HEK293T (cell line): Measurements from ENCODE around the gene MX2.
"Not testable (repeated sequence)": the region's sequence is repeated elsewhere in the genome, so short reads cannot be mapped to it uniquely, and the experiment has no call there.

Experiments used
- CTCF ChIA-PET: fragments of 350-600 bp; formaldehyde crosslinking; extraction: SDS; loops from one replicate; lab custom pipeline; 2021; ENCODE audit warnings: antibody characterized with exemption, inconsistent platforms; lab: Yijun Ruan, JAX
- POLR2A ChIA-PET: fragments of 350-600 bp; formaldehyde crosslinking; extraction: SDS; loops from one replicate; lab custom pipeline; 2020; ENCODE audit warnings: antibody characterized with exemption, inconsistent platforms; lab: Yijun Ruan, JAX
- DNase-seq: peaks from one replicate; pipeline ENCODE4 v3.0.0; 2012; ENCODE audit warnings: mixed read lengths; ENCODE audit errors: extremely low spot score
- ARNT ChIP-seq: fragments of 450-650 bp; IDR thresholded peaks from 2 replicates; pipeline ENCODE4 v1.6.1; 2017; ENCODE audit warnings: mild to moderate bottlenecking
- BHLHE40 ChIP-seq: fragments of 450-650 bp; IDR thresholded peaks from 2 replicates; pipeline ENCODE4 v1.6.1; 2016; ENCODE audit warnings: mild to moderate bottlenecking, moderate library complexity, borderline replicate concordance
- CTBP1 ChIP-seq: fragments of 450-650 bp; IDR thresholded peaks from 2 replicates; pipeline ENCODE4 v1.6.1; 2016; ENCODE audit warnings: borderline replicate concordance
- ELF4 ChIP-seq: fragments of 450-650 bp; IDR thresholded peaks from 2 replicates; pipeline ENCODE4 v1.6.1; 2017; ENCODE audit warnings: antibody characterized with exemption
- FOXA1 ChIP-seq: fragments of 450-650 bp; IDR thresholded peaks from 2 replicates; pipeline ENCODE4 v1.6.1; 2016; ENCODE audit warnings: mild to moderate bottlenecking
- FOXK2 ChIP-seq: fragments of 450-650 bp; IDR thresholded peaks from 2 replicates; pipeline ENCODE4 v1.6.1; 2016; ENCODE audit warnings: mild to moderate bottlenecking
- FOXM1 ChIP-seq: fragments of 450-650 bp; IDR thresholded peaks from 2 replicates; pipeline ENCODE4 v1.6.1; 2017; ENCODE audit warnings: mild to moderate bottlenecking, borderline replicate concordance
- HDGF ChIP-seq: fragments of 450-650 bp; IDR thresholded peaks from 2 replicates; pipeline ENCODE4 v1.6.1; 2017; ENCODE audit warnings: antibody characterized with exemption, borderline replicate concordance
- L3MBTL2 ChIP-seq: fragments of 450-650 bp; conservative IDR thresholded peaks from 2 replicates; pipeline ENCODE4 v1.6.1; 2016; ENCODE audit warnings: mild to moderate bottlenecking
- LEF1 ChIP-seq: fragments of 450-650 bp; IDR thresholded peaks from 2 replicates; pipeline ENCODE4 v1.6.1; 2017; ENCODE audit warnings: mild to moderate bottlenecking, borderline replicate concordance
- NFRKB ChIP-seq: fragments of 450-650 bp; IDR thresholded peaks from 2 replicates; pipeline ENCODE4 v1.6.1; 2016; ENCODE audit warnings: mild to moderate bottlenecking, moderate library complexity
- SP1 ChIP-seq: fragments of 450-650 bp; IDR thresholded peaks from 2 replicates; pipeline ENCODE4 v1.6.1; 2017
- SUZ12 ChIP-seq: fragments of 450-650 bp; IDR thresholded peaks from 2 replicates; pipeline ENCODE4 v1.6.1; 2016; ENCODE audit warnings: mild to moderate bottlenecking
- TARDBP ChIP-seq: fragments of 450-650 bp; IDR thresholded peaks from 2 replicates; pipeline ENCODE4 v1.6.1; 2016
- ZNF384 ChIP-seq: fragments of 450-650 bp; IDR thresholded peaks from 2 replicates; pipeline ENCODE4 v1.6.1; 2016
- TF ChIP-seq, protein P1 (sequence below): fragments of 450-650 bp; IDR thresholded peaks from 2 replicates; pipeline ENCODE4 v1.6.1; 2016

Gene MX2

DNA sequence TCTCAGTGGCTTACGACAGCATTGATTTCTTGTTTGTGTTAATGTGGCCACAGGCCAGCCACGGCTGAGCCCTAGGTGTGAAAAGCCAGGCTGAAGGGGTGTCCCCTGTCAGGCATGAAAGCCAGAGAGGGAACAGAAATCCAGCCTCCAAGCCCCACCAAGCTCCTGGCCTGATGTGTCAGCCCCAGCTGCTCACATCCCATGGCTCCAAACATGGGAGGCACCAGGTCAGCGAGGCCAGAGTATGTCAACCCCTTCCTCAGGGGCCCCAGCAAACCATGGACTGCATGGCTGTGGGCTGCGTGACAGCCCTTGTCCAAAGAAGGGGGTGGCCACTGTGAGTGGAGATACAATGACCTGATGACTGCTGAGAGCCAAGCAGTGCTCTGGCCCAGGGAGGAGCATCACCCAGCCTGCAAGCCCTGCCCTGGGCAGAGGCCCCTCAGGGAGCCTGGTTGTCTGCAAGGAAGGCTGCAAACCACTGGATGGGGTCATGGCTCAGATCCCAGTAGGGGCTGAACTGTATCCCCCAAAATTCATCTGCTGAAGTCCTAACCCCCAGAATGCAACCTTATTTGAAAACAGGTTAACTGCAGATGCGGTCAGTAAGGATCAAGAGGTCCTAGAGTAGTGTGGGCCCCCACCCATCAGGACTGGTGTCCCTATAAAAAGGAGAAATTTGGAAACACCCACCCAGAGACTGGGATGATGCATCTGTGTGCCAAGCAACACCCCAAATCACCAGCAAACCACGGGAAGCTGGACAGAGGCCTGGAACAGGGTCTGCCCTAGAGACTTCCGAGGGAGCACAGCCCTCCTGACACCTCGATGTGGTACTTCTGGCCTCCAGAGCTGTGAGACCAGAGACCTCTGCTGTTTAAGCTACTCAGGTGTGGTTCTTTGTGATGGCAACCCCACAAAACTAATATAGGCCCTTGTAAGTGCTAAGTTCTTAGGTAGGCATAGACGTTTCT is 3.3 kb upstream of the MX2 start:
- TF ChIP-seq HDGF (no peak), ARNT (no peak)
- no peak for DNase-seq
- ChIA-PET POLR2A (no interaction called here), CTCF (interaction anchor here (0.5 kb wide), 1 partner anchor 220 kb away, joined by 3 read pairs; no protein-coding TSS in a partner anchor)

DNA sequence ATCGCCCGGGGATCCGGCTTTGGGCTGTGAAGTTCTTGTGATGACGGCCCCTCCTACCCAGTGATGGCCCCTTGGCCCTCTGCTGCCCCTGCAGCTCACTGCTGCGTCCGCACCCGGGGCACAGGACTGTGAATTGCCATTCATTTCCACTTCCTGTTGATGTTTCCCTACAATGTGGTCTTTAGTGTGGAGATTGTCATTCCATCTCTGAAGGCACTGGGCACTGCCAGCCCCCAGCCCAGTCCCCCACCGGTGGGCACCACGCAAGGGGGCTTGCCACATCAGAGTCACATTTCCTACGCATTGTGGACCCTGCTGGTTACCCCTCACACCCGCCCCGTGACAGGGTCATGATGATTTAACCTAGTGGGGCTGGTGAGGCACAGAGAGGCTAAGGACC is 2.5 kb upstream of the MX2 start:
- ChIA-PET CTCF (no interaction called here), POLR2A (no interaction called here)
- no peak for DNase-seq
- TF ChIP-seq LEF1: no peak
- TF ChIP-seq FOXA1: no peak
- no peak for TF ChIP-seq TARDBP
- no peak for TF ChIP-seq CTBP1
- no peak for TF ChIP-seq HDGF
- TF ChIP-seq, protein P1, sequence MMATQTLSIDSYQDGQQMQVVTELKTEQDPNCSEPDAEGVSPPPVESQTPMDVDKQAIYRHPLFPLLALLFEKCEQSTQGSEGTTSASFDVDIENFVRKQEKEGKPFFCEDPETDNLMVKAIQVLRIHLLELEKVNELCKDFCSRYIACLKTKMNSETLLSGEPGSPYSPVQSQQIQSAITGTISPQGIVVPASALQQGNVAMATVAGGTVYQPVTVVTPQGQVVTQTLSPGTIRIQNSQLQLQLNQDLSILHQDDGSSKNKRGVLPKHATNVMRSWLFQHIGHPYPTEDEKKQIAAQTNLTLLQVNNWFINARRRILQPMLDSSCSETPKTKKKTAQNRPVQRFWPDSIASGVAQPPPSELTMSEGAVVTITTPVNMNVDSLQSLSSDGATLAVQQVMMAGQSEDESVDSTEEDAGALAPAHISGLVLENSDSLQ: no peak
- TF ChIP-seq SUZ12: no peak
- TF ChIP-seq ELF4: no peak
- no peak for TF ChIP-seq ARNT
- no peak for TF ChIP-seq FOXM1
- no peak for TF ChIP-seq BHLHE40
- no peak for TF ChIP-seq FOXK2
- no peak for TF ChIP-seq ZNF384
- no peak for TF ChIP-seq SP1

DNA sequence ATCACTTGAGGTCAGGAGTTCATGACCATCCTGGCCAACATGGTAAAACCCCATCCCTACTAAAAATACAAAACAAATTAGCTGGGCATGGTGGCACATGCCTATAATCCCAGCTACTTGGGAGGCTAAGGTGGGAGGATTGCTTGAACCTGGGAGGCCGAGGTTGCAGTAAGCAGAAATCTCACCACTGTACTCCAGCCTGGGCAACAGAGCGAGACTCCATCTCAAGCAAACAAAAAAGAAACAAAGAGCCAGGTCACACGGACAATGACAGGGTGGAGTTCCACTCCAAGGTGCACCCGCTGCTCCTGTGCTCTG is 2.1 kb upstream of the MX2 start:
- CTCF ChIA-PET, POLR2A ChIA-PET, DNase-seq: not testable (repeated sequence)

DNA sequence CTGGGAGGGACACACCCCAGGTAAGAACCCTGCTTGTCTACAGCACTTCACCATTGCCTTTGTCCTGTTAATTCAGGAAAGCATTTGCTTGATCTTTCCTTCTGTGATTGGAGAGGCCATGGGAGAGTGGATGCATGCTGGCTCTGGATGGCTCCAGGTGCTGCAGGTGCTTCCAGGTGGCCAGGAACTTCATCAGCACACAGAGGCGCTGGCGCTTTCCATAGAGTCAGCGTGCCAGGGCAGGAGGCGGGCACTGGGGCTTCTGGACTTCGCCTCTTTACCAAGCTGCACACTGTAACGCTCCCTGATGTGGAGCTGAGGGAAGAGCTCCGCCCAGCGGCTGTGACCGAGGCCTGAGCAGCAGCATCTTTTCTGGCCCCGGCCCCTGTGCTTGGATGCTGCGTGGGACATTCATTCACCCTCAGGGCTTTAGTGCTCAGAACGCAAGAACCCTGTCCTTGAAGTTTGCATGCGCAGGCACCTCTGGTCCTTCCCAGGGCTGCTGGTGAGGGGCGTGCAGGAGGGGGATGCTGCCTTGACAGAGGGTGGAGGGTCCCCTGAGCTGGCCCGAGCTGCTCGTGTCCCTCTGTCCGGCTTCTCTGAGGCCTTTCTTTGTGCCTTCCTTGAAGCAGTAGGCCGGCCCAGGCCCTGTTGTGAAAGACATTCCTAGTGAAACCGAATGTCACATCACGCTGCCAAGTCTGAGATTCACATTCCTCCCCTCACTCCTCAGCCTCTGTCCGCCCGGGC is 1.6 kb upstream of the MX2 start:
- DNase-seq: no peak
- CTCF ChIA-PET: no interaction called here
- POLR2A ChIA-PET: no interaction called here
- TF ChIP-seq NFRKB (no peak), L3MBTL2 (no peak), ZNF384 (no peak), FOXK2 (no peak), CTBP1 (no peak), SP1 (no peak), FOXM1 (no peak), FOXA1 (no peak), ELF4 (no peak), TARDBP (no peak), HDGF (no peak), ARNT (no peak)
- TF ChIP-seq, protein P1: no peak

DNA sequence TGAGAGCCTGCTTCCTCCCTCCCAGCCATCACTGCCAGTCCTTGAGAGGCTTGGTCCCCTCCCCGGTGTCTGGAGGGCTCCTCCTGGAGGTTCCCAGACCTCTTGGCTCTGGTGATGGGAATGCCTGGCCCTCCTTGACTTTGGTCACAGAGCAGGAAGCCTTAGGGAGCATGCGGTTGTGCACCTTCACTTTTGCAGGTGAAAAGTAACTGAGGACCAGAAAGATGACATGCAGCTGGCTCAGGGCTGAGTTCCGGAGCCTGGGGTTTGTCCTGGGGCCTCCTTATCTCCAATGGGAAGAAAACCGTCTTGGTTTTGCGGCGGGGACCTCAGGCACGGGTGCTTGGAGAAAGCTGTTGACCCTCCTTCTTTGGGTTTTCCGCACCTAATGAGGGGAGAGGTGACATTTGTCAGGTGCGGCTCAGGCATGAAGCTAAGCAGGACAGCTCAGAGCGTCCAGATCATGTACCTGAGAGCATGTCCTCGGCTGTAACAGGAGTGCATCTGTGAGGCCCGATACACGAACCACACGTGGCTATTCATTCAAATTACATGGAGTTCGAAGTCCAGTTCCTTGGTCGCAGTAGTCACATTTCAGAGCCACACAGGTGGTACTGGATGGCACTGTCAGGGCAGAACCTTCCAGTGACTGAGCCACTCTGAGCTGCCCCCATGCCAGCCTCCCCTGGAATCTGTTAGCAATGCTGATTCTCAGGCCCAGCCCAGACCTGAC is 608 bp upstream of the MX2 start:
- no peak for DNase-seq
- TF ChIP-seq TARDBP: no peak
- POLR2A ChIA-PET: no interaction called here
- CTCF ChIA-PET: no interaction called here

DNA sequence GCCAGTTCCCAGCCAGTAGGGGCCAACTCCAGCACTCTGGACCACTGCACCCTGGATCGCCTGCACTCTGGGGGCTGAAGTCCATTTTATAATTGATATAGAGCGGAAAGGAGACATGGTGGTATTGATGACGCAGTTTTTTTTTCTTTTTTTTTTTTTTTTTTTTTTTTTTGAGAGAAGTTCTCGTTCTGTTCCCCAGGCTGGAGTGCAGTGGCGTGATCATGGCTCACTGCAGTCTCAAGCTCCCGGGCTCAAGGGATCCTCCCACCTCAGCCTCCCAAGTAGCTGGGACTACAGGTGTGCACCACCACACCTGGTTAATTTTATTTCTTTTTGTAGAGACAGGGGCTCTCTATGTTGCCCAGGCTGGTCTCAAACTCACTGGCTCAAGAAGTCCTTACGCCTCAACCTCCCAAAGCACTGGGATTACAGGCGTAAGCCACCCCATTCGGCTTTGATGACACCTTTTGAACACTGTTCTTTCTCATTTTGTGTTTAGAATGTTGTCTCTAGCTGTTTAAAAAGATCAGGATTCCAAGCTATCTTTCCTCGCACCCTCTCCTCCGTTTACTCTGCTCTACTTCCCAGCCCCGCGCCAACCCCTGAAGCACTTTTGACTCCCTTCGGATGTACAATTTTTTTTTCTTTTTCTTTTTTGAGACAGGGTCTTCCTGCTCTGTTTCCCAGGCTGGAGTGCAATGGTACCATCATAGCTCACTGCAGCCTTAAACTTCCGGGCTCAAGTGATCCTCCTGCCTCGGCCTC is 960 bp downstream of the MX2 start:
- CTCF ChIA-PET: no interaction called here
- no peak for TF ChIP-seq LEF1
- TF ChIP-seq ZNF384: no peak
- no peak for TF ChIP-seq ARNT
- TF ChIP-seq FOXM1: no peak
- TF ChIP-seq NFRKB: no peak
- no peak for TF ChIP-seq CTBP1
- POLR2A ChIA-PET: no interaction called here
- no peak for DNase-seq
